Endothelial cell of umbilical vein (primary cell): ENCODE results near the gene SLC22A7. TPM values are rescaled to one million over a fixed set of nuclear protein-coding genes. Genes with fewer than 3 reads are reported as not detected.

Experiments
- BruUV-seq: library from RNA; stranded (reverse); fragments of 400-500 nt; replicated peaks from 2 replicates; lab custom pipeline; 2021; lab: Mats Ljungman, UMichigan
- CTCF ChIA-PET: fragments of 300-600, 350-600 bp; sonication (Branson Sonifier 250); formaldehyde crosslinking; loops from one replicate; lab custom pipeline; 2021; ENCODE audit warnings: antibody characterized with exemption, inconsistent platforms; lab: Charles Lee
- POLR2A ChIA-PET: fragments of 300-600, 350-600 bp; sonication (Branson Sonifier 250); formaldehyde crosslinking; loops from one replicate; lab custom pipeline; 2021; ENCODE audit warnings: antibody characterized with exemption, inconsistent platforms; lab: Charles Lee
- DNase-seq: peaks from one replicate; pipeline ENCODE4 v3.0.0-alpha.2; 2011; ENCODE audit warnings: low read depth, low spot score
- FAIRE-seq: peaks from 2 replicates; lab custom pipeline; 2011; peaks lifted over from hg19 to GRCh38; lab: Jason Lieb, UNC
- H2AFZ ChIP-seq: 2 replicates; pipeline ENCODE4 v1.6.0; 2012; ENCODE audit warnings: low read depth, low read length, control low read depth, inconsistent platforms
- H3K27ac ChIP-seq: 2 replicates; pipeline ENCODE4 v1.5.1; 2011; ENCODE audit warnings: low read depth, mild to moderate bottlenecking, control low read depth, low read length, moderate library complexity; ENCODE audit not compliant: insufficient read depth
- H3K27me3 ChIP-seq, 2 experiments: 2 replicates each; pipeline versions ENCODE4 v1.6.0 to v1.6.1; 2011; ENCODE audit warnings: low read length in 2 of 2, mixed read lengths in 1 of 2; ENCODE audit not compliant: control insufficient read depth in 2 of 2, insufficient read depth in 2 of 2
- H3K36me3 ChIP-seq, 2 experiments: 2 replicates in 1 of 2; 3 replicates in 1 of 2; pipeline ENCODE4 v1.5.1; 2011; ENCODE audit warnings: low read length in 2 of 2, mild to moderate bottlenecking in 1 of 2, moderate library complexity in 1 of 2; ENCODE audit not compliant: control insufficient read depth in 2 of 2, insufficient read depth in 2 of 2; ENCODE audit errors: extremely low read depth in 1 of 2
- H3K4me1 ChIP-seq: 3 replicates; pipeline ENCODE4 v1.5.1; 2011; ENCODE audit warnings: mild to moderate bottlenecking, low read length; ENCODE audit not compliant: control insufficient read depth, insufficient read depth; ENCODE audit errors: extremely low read depth
- H3K4me2 ChIP-seq: 2 replicates; pipeline ENCODE4 v1.6.1; 2011; ENCODE audit warnings: low read length, control low read depth, mixed read lengths; ENCODE audit not compliant: insufficient read depth
- H3K4me3 ChIP-seq, 3 experiments: fragments of 200-600 bp in 1 of 3; sonication (generic), shearing (Covaris generic) in 1 of 3; replicated peaks in 1 of 3; 2 replicates each; pipeline ENCODE4 v1.5.1; 2011 to 2016; ENCODE audit warnings: control low read depth in 3 of 3, low read length in 3 of 3, mild to moderate bottlenecking in 2 of 3, inconsistent platforms in 1 of 3, low read depth in 1 of 3, moderate library complexity in 1 of 3; ENCODE audit not compliant: insufficient read depth in 1 of 3
- H3K79me2 ChIP-seq: 2 replicates; pipeline ENCODE4 v1.6.0; 2012; ENCODE audit warnings: low read length, inconsistent platforms; ENCODE audit not compliant: control insufficient read depth, insufficient read depth
- H3K9ac ChIP-seq: replicated peaks from 2 replicates; pipeline ENCODE3; 2011; ENCODE audit warnings: low read length, control low read depth; ENCODE audit not compliant: insufficient read depth; ENCODE audit errors: extremely low read depth
- H3K9me1 ChIP-seq: replicated peaks from 3 replicates; pipeline ENCODE4 v1.6.0; 2011; ENCODE audit warnings: mild to moderate bottlenecking, low read length; ENCODE audit not compliant: control insufficient read depth, insufficient read depth; ENCODE audit errors: extremely low read depth
- H3K9me3 ChIP-seq: replicated peaks from 2 replicates; pipeline ENCODE4 v1.5.1; 2012; ENCODE audit warnings: low read length, inconsistent platforms; ENCODE audit not compliant: control insufficient read depth, insufficient read depth
- H4K20me1 ChIP-seq: replicated peaks from 2 replicates; pipeline ENCODE3; 2011; ENCODE audit warnings: mild to moderate bottlenecking, low read length; ENCODE audit not compliant: control insufficient read depth, insufficient read depth; ENCODE audit errors: extremely low read depth
- EZH2 ChIP-seq: IDR thresholded peaks from 2 replicates; pipeline ENCODE4 v1.6.1; 2012; ENCODE audit warnings: borderline replicate concordance, low read depth, mild to moderate bottlenecking, moderate library complexity, low read length, inconsistent platforms; ENCODE audit not compliant: severe bottlenecking
- FOS ChIP-seq: IDR thresholded peaks from 2 replicates; pipeline ENCODE4 v1.6.1; 2011; ENCODE audit warnings: mild to moderate bottlenecking, low read length, moderate library complexity, borderline replicate concordance; ENCODE audit not compliant: insufficient read depth
- GATA2 ChIP-seq: IDR thresholded peaks from 2 replicates; pipeline ENCODE4 v1.7.0; 2011; ENCODE audit warnings: low read depth, mild to moderate bottlenecking, moderate library complexity, mixed read lengths, low read length; ENCODE audit not compliant: insufficient read length, insufficient read depth
- JUN ChIP-seq: IDR thresholded peaks from 2 replicates; pipeline ENCODE4 v1.6.1; 2011; ENCODE audit warnings: borderline replicate concordance, low read depth; ENCODE audit not compliant: insufficient read length, insufficient read depth
- MYC ChIP-seq: IDR thresholded peaks from one replicate; pipeline ENCODE4 v1.6.1; 2011; ENCODE audit warnings: mild to moderate bottlenecking, low read depth, low read length
- POLR2A ChIP-seq: IDR thresholded peaks from 2 replicates; pipeline ENCODE4 v1.6.1; 2012; ENCODE audit warnings: low read depth, mild to moderate bottlenecking, control low read depth, low read length
- POLR2AphosphoS5 ChIP-seq: IDR thresholded peaks from 2 replicates; pipeline ENCODE4 v1.6.1; 2012; ENCODE audit warnings: low read depth, mild to moderate bottlenecking, control low read depth, low read length, moderate library complexity; ENCODE audit not compliant: insufficient read depth
- dilution Hi-C: fragments of 300-500 bp; cut with MboI; formaldehyde crosslinking; loops from one replicate; pipeline ENCODE4 v1.15.0; 2019; ENCODE audit warnings: low sequenced_read_pairs; ENCODE audit not compliant: extremely low pct_ligation_motif_present
- intact Hi-C: fragments of 100-400 bp; cut with micrococcal nuclease; formaldehyde crosslinking; loops from one replicate; pipeline ENCODE4 v1.10.0; 2022
- polyA plus RNA-seq, 4 experiments: library from polyadenylated mRNA; depleted of rRNA in 3 of 4; stranded (reverse) in 3 of 4; unstranded in 1 of 4; fragments of >200 nt; gene quantifications; 2 replicates each; pipeline versions ENCODE4 v1.2.1 to v1.2.3, GENCODE V29; 2011 to 2012; ENCODE audit warnings: missing spikeins in 1 of 4
- total RNA-seq: library from RNA; stranded (reverse); gene quantifications from 2 replicates; pipeline ENCODE4 v1.2.3, GENCODE V29; 2021
- TF ChIP-seq, protein P1 (sequence below), 2 donors: IDR thresholded peaks; 1 replicate in 1 of 2; 2 replicates in 1 of 2; pipeline ENCODE4 v1.5.1; 2011; ENCODE audit warnings: low read length in 2 of 2, mild to moderate bottlenecking in 2 of 2, moderate library complexity in 2 of 2, control low read depth in 1 of 2, inconsistent platforms in 1 of 2, low read depth in 1 of 2; ENCODE audit not compliant: insufficient read depth in 1 of 2; ENCODE audit errors: extremely low read depth in 1 of 2
- TF ChIP-seq, protein P2 (sequence below): IDR thresholded peaks from 2 replicates; pipeline ENCODE4 v1.6.1; 2011; ENCODE audit not compliant: insufficient read depth, insufficient read length

Gene SLC22A7
- total and polyA plus RNA-seq, 2 donors (not counting 3 experiments of a cell fraction or from before 2014, with no cell fraction given): not detected

GRCh38 chr6:43254846-43255245, 43.2 kb upstream of the SLC22A7 start:
- H3K4me2 ChIP-seq: no peak overlapping the region
- DNase-seq (no peak), FAIRE-seq (no peak)
- no peaks in the 10 kb centered on the region for H3K4me1 ChIP-seq
- no peak for TF ChIP-seq JUN
- no peak for TF ChIP-seq FOS
- TF ChIP-seq, protein P1, sequence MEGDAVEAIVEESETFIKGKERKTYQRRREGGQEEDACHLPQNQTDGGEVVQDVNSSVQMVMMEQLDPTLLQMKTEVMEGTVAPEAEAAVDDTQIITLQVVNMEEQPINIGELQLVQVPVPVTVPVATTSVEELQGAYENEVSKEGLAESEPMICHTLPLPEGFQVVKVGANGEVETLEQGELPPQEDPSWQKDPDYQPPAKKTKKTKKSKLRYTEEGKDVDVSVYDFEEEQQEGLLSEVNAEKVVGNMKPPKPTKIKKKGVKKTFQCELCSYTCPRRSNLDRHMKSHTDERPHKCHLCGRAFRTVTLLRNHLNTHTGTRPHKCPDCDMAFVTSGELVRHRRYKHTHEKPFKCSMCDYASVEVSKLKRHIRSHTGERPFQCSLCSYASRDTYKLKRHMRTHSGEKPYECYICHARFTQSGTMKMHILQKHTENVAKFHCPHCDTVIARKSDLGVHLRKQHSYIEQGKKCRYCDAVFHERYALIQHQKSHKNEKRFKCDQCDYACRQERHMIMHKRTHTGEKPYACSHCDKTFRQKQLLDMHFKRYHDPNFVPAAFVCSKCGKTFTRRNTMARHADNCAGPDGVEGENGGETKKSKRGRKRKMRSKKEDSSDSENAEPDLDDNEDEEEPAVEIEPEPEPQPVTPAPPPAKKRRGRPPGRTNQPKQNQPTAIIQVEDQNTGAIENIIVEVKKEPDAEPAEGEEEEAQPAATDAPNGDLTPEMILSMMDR (IDR thresholded peaks at IDR 0.05; ENCODE audit: extremely low read depth in 1 of 2, insufficient read depth in 1 of 2, low read depth in 1 of 2, low read length in 2 of 2): no peak
- TF ChIP-seq EZH2: no peak
- TF ChIP-seq GATA2: no peak
- no peak for TF ChIP-seq MYC
- no peak for TF ChIP-seq POLR2AphosphoS5
- no peak for TF ChIP-seq POLR2A
- TF ChIP-seq, protein P2, sequence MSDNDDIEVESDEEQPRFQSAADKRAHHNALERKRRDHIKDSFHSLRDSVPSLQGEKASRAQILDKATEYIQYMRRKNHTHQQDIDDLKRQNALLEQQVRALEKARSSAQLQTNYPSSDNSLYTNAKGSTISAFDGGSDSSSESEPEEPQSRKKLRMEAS: no peak
- H3K27me3 ChIP-seq: peaks cover 7 to 14% of the 10 kb centered on the region in 2 experiments
- intact Hi-C loops: no loop called here
- no peaks in the 10 kb centered on the region for H3K9me3 ChIP-seq
- H3K4me3 ChIP-seq: no peak overlapping the region
- no TSS peak for BruUV-seq
- H3K27ac ChIP-seq: no peak overlapping the region
- dilution Hi-C loops: no loop called here
- no peak overlapping the region for H3K9ac ChIP-seq
- no peaks in the 10 kb centered on the region for H3K36me3 ChIP-seq
- H2AFZ ChIP-seq: no peak overlapping the region
- no peaks in the 10 kb centered on the region for H3K79me2 ChIP-seq
- no peaks in the 10 kb centered on the region for H3K9me1 ChIP-seq
- CTCF ChIA-PET: interaction anchor here (0.8 kb wide), 1 partner anchor 9 kb away, joined by 4 read pairs; no protein-coding TSS in a partner anchor
- POLR2A ChIA-PET: no interaction called here
- H4K20me1 ChIP-seq: no peaks in the 10 kb centered on the region
